NCI-H1105 treated with DMSO at 0.1 percent for 48 hours (cell line): ENCODE results near the gene CCNH.

Experiments used
- DNase-seq: peaks from one replicate; lab custom pipeline; 2025; lab: John Stamatoyannopoulos, UW

CCNH gene

GRCh38 chr5:87360132-87360531 lies 52.6 kb downstream of the CCNH start:
- DNase-seq: no peak

- DNase-seq: no peak
These were observed 53.6 kb downstream of the CCNH start for GRCh38 chr5:87359106-87359505.

GRCh38 chr5:87354496-87354895 lies 58.2 kb downstream of the CCNH start:
- DNase-seq: no peak

GRCh38 chr5:87347841-87348240 lies 64.9 kb downstream of the CCNH start:
- DNase-seq: no peak

GRCh38 chr5:87347272-87347671 lies 65.5 kb downstream of the CCNH start:
- DNase-seq: no peak
